GM21367 (cell line): Measurements from ENCODE around the gene GHDC.
"Not testable (repeated sequence)": the region's sequence is repeated elsewhere in the genome, so short reads cannot be mapped to it uniquely, and the experiment has no call there.

ENCODE experiments used
- ATAC-seq: cut with Tn5 transposase; IDR thresholded peaks from one replicate; pipeline ENCODE4 v1.9.1; 2021; ENCODE audit not compliant: unreplicated experiment

The GHDC gene

GRCh38 chr17:42159796-42160530 lies 34.3 kb downstream of the GHDC start:
- ATAC-seq, result no peak

- no peak for ATAC-seq
Measured at GRCh38 chr17:42155614-42156045, 38.7 kb downstream of the GHDC start.

GRCh38 chr17:42153919-42154742 lies 40.2 kb downstream of the GHDC start:
- no peak for ATAC-seq

GRCh38 chr17:42146911-42147607 lies 47.2 kb downstream of the GHDC start:
- ATAC-seq, result no peak

GRCh38 chr17:42143138-42143537 lies 51.2 kb downstream of the GHDC start:
- ATAC-seq, result not testable (repeated sequence)

GRCh38 chr17:42142371-42142896 lies 51.9 kb downstream of the GHDC start:
- ATAC-seq, result no peak

GRCh38 chr17:42141382-42141781 lies 52.9 kb downstream of the GHDC start:
- ATAC-seq, result no peak

- not testable (repeated sequence) for ATAC-seq
Measured at GRCh38 chr17:42140690-42141089, 53.6 kb downstream of the GHDC start.
